NB4 (cell line): Measurements from ENCODE around the gene CD83.

ENCODE experiments used
- DNase-seq: peaks from one replicate; pipeline ENCODE4 v3.0.0; 2010; ENCODE audit warnings: low read depth
- H3K4me3 ChIP-seq: one replicate; pipeline ENCODE4 v1.5.1; 2011; ENCODE audit warnings: mild to moderate bottlenecking, low read depth, low read length, moderate library complexity
- CTCF ChIP-seq: IDR thresholded peaks from one replicate; pipeline ENCODE4 v1.5.1; 2012; ENCODE audit warnings: low read depth, low read length
- MAX ChIP-seq: IDR thresholded peaks from 2 replicates; pipeline ENCODE4 v1.6.1; 2011; ENCODE audit warnings: low read depth, low read length
- MYC ChIP-seq: IDR thresholded peaks from 2 replicates; pipeline ENCODE4 v1.6.1; 2011; ENCODE audit warnings: low read depth, low read length
- POLR2A ChIP-seq: IDR thresholded peaks from 2 replicates; pipeline ENCODE4 v1.6.1; 2011; ENCODE audit warnings: mild to moderate bottlenecking; ENCODE audit not compliant: insufficient read length; ENCODE audit errors: extremely low read depth

CD83 gene

GRCh38 chr6:14134211-14134910, 16.8 kb downstream of the CD83 start:
- no peak overlapping the region for H3K4me3 ChIP-seq
- DNase-seq = no peak
- TF ChIP-seq CTCF = no peak
- TF ChIP-seq MYC = no peak
- TF ChIP-seq POLR2A = no peak
- no peak for TF ChIP-seq MAX

- no peak overlapping the region for H3K4me3 ChIP-seq
- TF ChIP-seq MAX (no peak), POLR2A (no peak), MYC (no peak), CTCF (no peak)
- DNase-seq = peak; percentile 46
Observed at GRCh38 chr6:14135893-14136539, 18.4 kb downstream of the CD83 start.

- no peak overlapping the region for H3K4me3 ChIP-seq
- DNase-seq = no peak
Observed at GRCh38 chr6:14138701-14139215, 21.2 kb downstream of the CD83 start.

GRCh38 chr6:14141351-14142062, 23.9 kb downstream of the CD83 start:
- no peak overlapping the region for H3K4me3 ChIP-seq
- TF ChIP-seq POLR2A = no peak
- no peak for TF ChIP-seq MAX
- TF ChIP-seq CTCF = no peak
- TF ChIP-seq MYC = no peak
- no peak for DNase-seq

More at GRCh38 chr6:14138701-14139215, 21.2 kb downstream of the CD83 start:
- TF ChIP-seq MYC (no peak), MAX (no peak), CTCF (no peak), POLR2A (no peak)

DNA sequence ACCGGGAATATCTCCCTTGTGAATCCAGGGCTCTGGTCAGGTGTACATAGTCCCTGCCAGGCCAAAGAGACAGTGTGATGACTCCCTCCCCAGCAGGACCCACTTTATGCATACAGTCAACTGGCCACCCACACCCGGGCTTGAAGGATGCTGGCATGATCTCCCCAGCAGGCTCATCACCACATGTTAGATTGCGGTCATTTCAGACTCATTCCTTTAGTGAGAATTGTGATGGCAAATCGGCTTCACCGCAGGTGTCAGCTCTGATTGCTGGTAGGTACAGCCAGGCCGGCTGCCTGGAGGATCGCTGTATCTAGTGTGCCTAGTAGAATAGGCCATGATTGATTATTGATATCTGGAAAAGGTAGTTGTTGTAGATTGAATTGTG, 24.5 kb downstream of the CD83 start:
- TF ChIP-seq MAX = no peak
- no peak for TF ChIP-seq MYC
- no peak for TF ChIP-seq CTCF
- no peak for TF ChIP-seq POLR2A
- no peak overlapping the region for H3K4me3 ChIP-seq

More for the DNA sequence above, 24.5 kb downstream of the CD83 start:
- DNase-seq = no peak
